ENCODE data around the gene RUNDC3A.

- TF ChIP-seq CTCF (IDR thresholded peaks at IDR 0.05; ENCODE audit: low read depth, low read length), result no peak
- no peak for TF ChIP-seq EZH2phosphoT487 (IDR thresholded peaks at IDR 0.05; ENCODE audit: low read depth)
Observed at GRCh38 chr17:44283344-44284023, 24.9 kb upstream of the RUNDC3A start.

Data from OCI-LY3 (cell line).